Activated CD8-positive, alpha-beta T cell treated with anti-CD3 and anti-CD28 coated beads, Interleukin-2, amount 10 ng/mL, durations not matched to agents 7 days and 5 days (primary cell): ENCODE data around the gene NOL4L. TPM values are rescaled to one million over a fixed set of nuclear protein-coding genes. Genes with fewer than 3 reads are reported as not detected.

ENCODE experiments used
- ATAC-seq: fragments of 150-1000 bp; cut with Tn5 transposase; one replicate; pipeline ENCODE4 v1.10.0; 2021; ENCODE audit warnings: moderate library complexity
- CTCF ChIA-PET: fragments of 350-600 bp; sonication (Branson Sonifier 250); formaldehyde crosslinking; loops from one replicate; lab custom pipeline; 2021; ENCODE audit warnings: antibody characterized with exemption; lab: Charles Lee
- POLR2A ChIA-PET: fragments of 350-600 bp; sonication (Branson Sonifier 250); formaldehyde crosslinking; loops from one replicate; lab custom pipeline; 2021; ENCODE audit warnings: antibody characterized with exemption; lab: Charles Lee
- DNase-seq: peaks from one replicate; pipeline ENCODE4 v3.0.0-alpha.2; 2020
- H3K27ac Mint-ChIP-seq: one replicate; pipeline ENCODE4 v1.8.0; 2021; ENCODE audit warnings: mild to moderate bottlenecking, mixed read lengths
- H3K27me3 Mint-ChIP-seq: one replicate; pipeline ENCODE4 v1.8.0; 2021; ENCODE audit warnings: low read depth, mixed read lengths
- H3K36me3 Mint-ChIP-seq: one replicate; pipeline ENCODE4 v1.8.0; 2021; ENCODE audit warnings: low read depth, mixed read lengths
- H3K4me1 Mint-ChIP-seq: one replicate; pipeline ENCODE4 v1.8.0; 2021; ENCODE audit warnings: low read depth, mixed read lengths
- H3K4me3 Mint-ChIP-seq: one replicate; pipeline ENCODE4 v1.8.0; 2021; ENCODE audit warnings: mild to moderate bottlenecking, mixed read lengths
- H3K9me3 Mint-ChIP-seq: one replicate; pipeline ENCODE4 v1.8.0; 2022; ENCODE audit warnings: mixed read lengths; ENCODE audit not compliant: insufficient read depth
- total RNA-seq, 2 experiments: library from RNA; stranded (reverse); gene quantifications; one replicate each; pipeline ENCODE4 v1.2.3, GENCODE V29; 2021

Gene NOL4L
- total RNA-seq, 2 experiments from 2014 or later, result 22.2 to 24.5 TPM

- Mint-ChIP-seq H3K4me3 (peak overlapping the region; percentile 57), H3K27ac (no peak overlapping the region), H3K4me1 (peaks cover 23% of the 10 kb centered on the region), H3K9me3 (no peaks in the 10 kb centered on the region), H3K36me3 (peaks cover 12% of the 10 kb centered on the region), H3K27me3 (no peaks in the 10 kb centered on the region)
- peak; percentile 25 for ATAC-seq
- CTCF ChIA-PET, result interaction anchor here (1.2 to 2.4 kb wide), 3 partner anchors 33 to 191 kb away, joined by 4 to 7 read pairs (median 4); partner anchors contain the start of gene C20orf203
- DNase-seq, result peak; percentile 30
- POLR2A ChIA-PET, result no interaction called here
Observed at GRCh38 chr20:32482442-32483261, 102.5 kb downstream of the NOL4L start.

GRCh38 chr20:32482143-32482441, 103.0 kb downstream of the NOL4L start:
- Mint-ChIP-seq H3K27me3 (no peaks in the 10 kb centered on the region), H3K4me1 (peaks cover 23% of the 10 kb centered on the region), H3K9me3 (no peaks in the 10 kb centered on the region), H3K4me3 (peak overlapping the region; percentile 57), H3K27ac (no peak overlapping the region), H3K36me3 (peaks cover 9% of the 10 kb centered on the region)
- no peak for ATAC-seq
- DNase-seq, result no peak
- ChIA-PET POLR2A (no interaction called here), CTCF (interaction anchor here (1.4 to 2.4 kb wide), 2 partner anchors 57 to 192 kb away, joined by 4 to 7 read pairs; partner anchors contain the start of gene C20orf203)

DNA sequence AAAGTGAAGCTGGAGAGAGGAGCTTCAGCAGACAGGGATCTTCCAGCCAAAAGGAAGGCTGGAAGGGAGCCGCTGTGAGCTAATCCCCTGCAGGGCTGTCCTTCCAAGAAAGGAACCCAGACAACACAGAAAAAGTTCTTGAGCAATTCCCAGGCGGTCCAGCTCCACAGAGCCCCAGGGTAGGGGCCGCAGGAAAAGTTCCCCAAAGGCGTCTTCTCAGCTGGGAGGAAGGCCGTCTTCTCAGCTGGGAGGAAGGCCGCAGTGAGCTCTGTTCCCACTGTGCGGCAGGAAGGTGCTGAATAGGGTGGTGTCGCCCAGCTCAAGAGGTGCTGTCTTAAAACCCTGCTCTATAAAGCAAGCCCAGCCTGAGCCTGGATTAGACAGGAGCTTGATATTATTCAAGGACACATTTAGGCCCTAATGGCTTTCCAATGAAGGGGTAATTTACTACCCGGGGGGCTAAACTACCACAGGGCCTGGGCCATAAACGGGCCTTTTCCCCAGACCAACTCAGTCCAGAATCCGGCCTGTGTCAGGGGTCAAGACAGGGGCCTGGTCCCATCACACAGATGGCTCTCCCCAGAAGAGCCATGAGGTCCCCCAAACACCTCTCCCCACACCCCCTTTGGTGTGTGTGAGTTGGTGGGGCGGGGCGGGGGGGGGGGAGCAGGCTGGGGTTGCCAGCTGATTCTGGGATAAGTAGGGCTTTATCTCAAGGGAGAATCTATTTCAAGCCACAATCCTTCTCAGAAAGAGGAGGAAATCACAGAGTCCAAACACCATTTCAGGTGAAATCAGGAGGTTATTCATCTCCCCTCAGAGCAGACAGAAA, 103.6 kb downstream of the NOL4L start:
- Mint-ChIP-seq H3K27me3 (no peaks in the 10 kb centered on the region), H3K4me3 (peak overlapping the region; percentile 57), H3K9me3 (no peaks in the 10 kb centered on the region), H3K27ac (no peak overlapping the region), H3K4me1 (peaks cover 23% of the 10 kb centered on the region), H3K36me3 (peaks cover 7% of the 10 kb centered on the region)
- CTCF ChIA-PET, result interaction anchor here (1.4 to 2.5 kb wide), 3 partner anchors 10 to 192 kb away, joined by 4 to 7 read pairs (median 6); partner anchors contain the start of gene C20orf203
- ATAC-seq (no peak), DNase-seq (no peak)
- POLR2A ChIA-PET, result interaction anchor here (0.5 kb wide), 1 partner anchor 820 kb away, joined by 3 read pairs; no protein-coding TSS in a partner anchor

DNA sequence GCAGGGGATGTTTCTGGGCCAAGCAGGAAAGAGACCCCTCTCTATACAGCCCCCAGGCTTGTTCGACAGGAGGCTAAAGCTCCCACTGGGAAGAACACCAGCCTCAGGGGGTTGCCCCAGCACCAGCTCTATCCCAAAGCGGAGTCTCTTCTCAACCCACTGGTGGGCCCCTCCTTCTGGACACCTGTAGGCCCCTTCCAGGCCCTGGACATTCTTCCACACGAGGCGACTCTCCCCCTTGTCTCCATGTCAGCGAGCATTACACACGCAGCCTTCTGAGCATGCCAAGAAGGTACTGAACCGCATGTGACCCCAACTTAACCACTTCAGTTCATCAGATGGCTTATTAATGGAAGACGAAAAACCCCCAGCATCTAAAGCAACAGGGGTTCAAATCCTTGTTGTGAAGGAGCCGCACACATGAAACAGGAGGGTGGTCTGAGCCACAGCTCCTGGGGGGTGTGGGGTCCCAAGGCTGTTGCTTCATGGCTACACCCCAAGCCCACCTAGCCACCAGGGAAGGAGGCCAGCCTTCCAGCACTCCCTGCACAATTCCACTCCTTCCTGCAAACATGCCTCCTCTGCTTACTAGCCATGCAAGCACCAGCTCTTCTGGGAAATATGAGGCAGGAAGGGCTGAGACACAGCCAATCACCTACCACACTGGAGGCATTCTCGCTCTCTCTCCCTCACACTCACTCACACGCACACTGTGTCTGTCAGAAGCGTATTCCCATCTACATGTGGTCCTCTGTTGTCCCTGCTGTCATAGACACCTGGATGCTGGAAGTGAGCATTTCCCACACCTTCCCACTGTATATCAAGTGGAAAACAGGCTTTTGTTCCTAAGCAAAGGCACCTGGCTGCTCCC, 104.5 kb downstream of the NOL4L start:
- Mint-ChIP-seq H3K4me1 (peaks cover 24% of the 10 kb centered on the region), H3K27ac (no peak overlapping the region), H3K4me3 (no peak overlapping the region), H3K36me3 (peaks cover 1% of the 10 kb centered on the region), H3K9me3 (no peaks in the 10 kb centered on the region), H3K27me3 (no peaks in the 10 kb centered on the region)
- CTCF ChIA-PET, result interaction anchor here (1.4 to 2.5 kb wide), 3 partner anchors 9 to 193 kb away, joined by 4 to 7 read pairs (median 6); partner anchors contain the start of gene C20orf203
- ATAC-seq, result no peak
- DNase-seq, result no peak
- POLR2A ChIA-PET, result no interaction called here

- ATAC-seq, result no peak
- H3K27ac Mint-ChIP-seq, result no peak overlapping the region
- POLR2A ChIA-PET, result no interaction called here
- H3K4me3 Mint-ChIP-seq, result no peak overlapping the region
- CTCF ChIA-PET, result interaction anchor here (2.4 to 2.5 kb wide), 2 partner anchors 8 to 60 kb away, joined by 6 to 7 read pairs; no protein-coding TSS in a partner anchor
- no peak for DNase-seq
- no peaks in the 10 kb centered on the region for H3K36me3 Mint-ChIP-seq
- H3K9me3 Mint-ChIP-seq, result no peaks in the 10 kb centered on the region
- H3K4me1 Mint-ChIP-seq, result peaks cover 18% of the 10 kb centered on the region
- no peaks in the 10 kb centered on the region for H3K27me3 Mint-ChIP-seq
Observed at GRCh38 chr20:32479697-32480171, 105.4 kb downstream of the NOL4L start.

- H3K27ac Mint-ChIP-seq, result no peak overlapping the region
- no peaks in the 10 kb centered on the region for H3K27me3 Mint-ChIP-seq
- ChIA-PET CTCF (no interaction called here), POLR2A (no interaction called here)
- no peaks in the 10 kb centered on the region for H3K36me3 Mint-ChIP-seq
- no peaks in the 10 kb centered on the region for H3K9me3 Mint-ChIP-seq
- DNase-seq (no peak), ATAC-seq (no peak)
- H3K4me1 Mint-ChIP-seq, result peaks cover 18% of the 10 kb centered on the region
- H3K4me3 Mint-ChIP-seq, result no peak overlapping the region
Observed at GRCh38 chr20:32479012-32479411, 106.1 kb downstream of the NOL4L start.

- Mint-ChIP-seq H3K27ac (no peak overlapping the region), H3K27me3 (no peaks in the 10 kb centered on the region), H3K4me1 (peaks cover 16% of the 10 kb centered on the region), H3K9me3 (no peaks in the 10 kb centered on the region), H3K36me3 (peaks cover 1% of the 10 kb centered on the region), H3K4me3 (no peak overlapping the region)
- ATAC-seq, result no peak
- POLR2A ChIA-PET, result no interaction called here
- DNase-seq, result no peak
- CTCF ChIA-PET, result no interaction called here
Observed at GRCh38 chr20:32478576-32478975, 106.6 kb downstream of the NOL4L start.

DNA sequence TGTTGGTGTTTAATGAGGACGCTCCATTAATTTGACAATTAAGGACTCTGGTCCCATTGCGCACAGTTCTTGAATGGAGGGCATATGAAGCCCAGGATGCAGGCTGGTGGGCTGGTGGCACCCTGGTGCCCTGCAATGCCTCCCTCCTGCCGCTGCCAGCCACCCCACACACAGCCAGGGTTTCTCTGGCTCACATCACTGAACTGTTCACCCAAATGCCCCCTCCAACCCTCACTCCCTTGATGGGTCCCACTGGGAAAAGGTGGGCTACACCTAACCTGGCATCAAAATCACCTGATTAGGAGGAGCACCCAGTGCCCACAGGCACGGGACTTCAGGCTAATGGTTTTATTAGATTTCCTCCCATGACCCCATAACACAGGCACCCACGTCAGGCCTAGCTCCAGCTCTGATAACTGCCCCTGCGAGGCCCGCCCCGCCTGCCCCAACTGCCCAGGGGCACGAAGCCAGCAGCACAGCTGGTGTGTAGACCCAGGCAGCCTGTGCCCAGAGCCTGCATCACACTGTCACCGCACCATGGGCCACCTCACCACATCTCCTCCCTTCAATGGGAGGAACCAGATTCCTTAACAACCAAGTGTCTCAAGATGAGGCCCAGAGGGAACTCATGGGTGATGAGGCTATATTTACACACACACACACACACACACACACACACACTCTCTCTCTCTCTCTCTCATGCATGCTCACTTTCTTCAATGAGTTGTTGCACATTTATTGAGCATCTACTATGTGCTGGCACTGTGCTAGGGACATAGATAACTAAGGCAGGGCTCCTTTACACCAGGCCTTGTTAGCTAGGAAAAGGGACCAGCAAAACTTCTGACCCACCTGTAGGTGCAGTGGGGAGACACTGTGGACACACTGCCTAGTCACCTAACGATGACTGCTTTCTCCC, 107.3 kb downstream of the NOL4L start:
- H3K4me3 Mint-ChIP-seq, result no peak overlapping the region
- POLR2A ChIA-PET, result no interaction called here
- DNase-seq (no peak), ATAC-seq (no peak)
- H3K36me3 Mint-ChIP-seq, result peaks cover 4% of the 10 kb centered on the region
- peaks cover 16% of the 10 kb centered on the region for H3K4me1 Mint-ChIP-seq
- H3K27ac Mint-ChIP-seq, result no peak overlapping the region
- H3K27me3 Mint-ChIP-seq, result no peaks in the 10 kb centered on the region
- CTCF ChIA-PET, result no interaction called here
- no peaks in the 10 kb centered on the region for H3K9me3 Mint-ChIP-seq

DNA sequence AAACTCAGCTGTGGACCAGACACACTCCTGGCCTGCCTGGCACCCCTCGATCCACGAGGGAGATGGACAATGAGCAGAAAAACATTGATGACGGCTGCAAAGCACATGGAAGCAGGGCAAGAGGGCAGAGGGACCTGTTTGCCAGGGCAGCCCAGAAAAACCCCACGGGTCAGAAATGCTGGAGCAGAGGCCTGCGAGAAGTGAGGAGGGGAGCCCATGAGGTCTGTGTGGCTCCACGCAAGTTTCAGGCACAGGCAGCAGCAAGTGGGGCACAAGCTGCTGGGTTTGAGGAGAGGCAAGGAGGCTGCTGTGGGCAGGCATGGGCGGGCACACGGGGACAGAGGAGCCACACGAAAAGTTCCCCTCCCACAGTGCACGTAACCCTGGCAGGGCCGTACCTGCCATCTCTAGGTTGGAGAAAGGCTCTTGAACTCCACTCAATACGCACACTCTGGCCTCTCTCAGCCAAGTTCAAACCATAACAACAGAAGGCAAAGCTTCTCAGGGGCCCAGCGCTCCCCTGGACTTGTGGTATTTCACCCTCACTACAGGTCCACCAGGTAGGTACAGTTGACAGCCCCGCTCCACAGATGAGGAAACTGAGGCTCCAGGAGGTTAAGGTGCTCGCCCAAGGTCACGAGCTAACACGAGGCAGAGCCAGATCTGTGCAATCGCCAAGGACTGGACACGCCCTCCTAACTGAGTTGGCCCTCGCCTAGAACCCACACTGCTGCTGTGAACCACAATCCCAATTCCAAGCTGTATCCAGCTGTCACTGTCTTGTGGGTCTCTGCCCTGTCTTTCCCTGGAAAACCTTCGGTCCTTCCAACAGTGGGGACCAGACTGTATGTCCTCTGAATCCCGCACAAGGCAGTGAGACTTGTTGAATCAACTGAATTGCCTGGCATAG, 108.2 kb downstream of the NOL4L start:
- POLR2A ChIA-PET, result no interaction called here
- Mint-ChIP-seq H3K36me3 (peaks cover 4% of the 10 kb centered on the region), H3K9me3 (no peaks in the 10 kb centered on the region), H3K27me3 (no peaks in the 10 kb centered on the region), H3K4me3 (no peak overlapping the region), H3K4me1 (peaks cover 12% of the 10 kb centered on the region), H3K27ac (no peak overlapping the region)
- ATAC-seq, result no peak
- CTCF ChIA-PET, result no interaction called here
- DNase-seq, result no peak
